Mesothelial cell of epicardium (in vitro differentiated cells): ENCODE measurements around the gene CHRNE. TPM values are rescaled to one million over a fixed set of nuclear protein-coding genes. Genes with fewer than 3 reads are reported as not detected.
"Not testable (repeated sequence)": the region's sequence is repeated elsewhere in the genome, so short reads cannot be mapped to it uniquely, and the experiment has no call there.

Experiments
- DNase-seq, 2 experiments: peaks; one replicate each; pipeline ENCODE4 v3.0.0; 2021; ENCODE audit warnings: low spot score in 2 of 2; ENCODE audit not compliant: unreplicated experiment in 2 of 2
- H3K27ac Mint-ChIP-seq: 2 replicates; pipeline ENCODE4 v1.8.0; 2021; ENCODE audit warnings: mixed read lengths
- H3K27me3 Mint-ChIP-seq: 2 replicates; pipeline ENCODE4 v1.8.0; 2021; ENCODE audit warnings: low read depth, mixed read lengths
- H3K36me3 Mint-ChIP-seq: 2 replicates; pipeline ENCODE4 v1.8.0; 2021; ENCODE audit warnings: mixed read lengths
- H3K4me1 Mint-ChIP-seq: 2 replicates; pipeline ENCODE4 v1.8.0; 2021; ENCODE audit warnings: mixed read lengths
- H3K4me3 Mint-ChIP-seq: 2 replicates; pipeline ENCODE4 v1.8.0; 2021; ENCODE audit warnings: mild to moderate bottlenecking, moderate library complexity, mixed read lengths
- H3K9me3 Mint-ChIP-seq: 2 replicates; pipeline ENCODE4 v1.8.0; 2021; ENCODE audit warnings: mixed read lengths
- total RNA-seq: library from RNA; stranded (reverse); gene quantifications from 3 replicates; pipeline ENCODE4 v1.2.1, GENCODE V29; 2021
- TF ChIP-seq, protein P1 (sequence below): fragments of 200-600 bp; sonication (generic); IDR thresholded peaks from one replicate; pipeline ENCODE4 v1.5.0; 2021; ENCODE audit warnings: antibody characterized with exemption; ENCODE audit not compliant: unreplicated experiment

The CHRNE gene
- total RNA-seq, 1 donor from 2014 or later, result 1.5 TPM

- Mint-ChIP-seq H3K9me3 (no peaks in the 10 kb centered on the region), H3K36me3 (peaks cover 10% of the 10 kb centered on the region), H3K27me3 (no peaks in the 10 kb centered on the region), H3K27ac (no peak overlapping the region), H3K4me3 (no peak overlapping the region), H3K4me1 (peaks cover 9% of the 10 kb centered on the region)
- TF ChIP-seq, protein P1, sequence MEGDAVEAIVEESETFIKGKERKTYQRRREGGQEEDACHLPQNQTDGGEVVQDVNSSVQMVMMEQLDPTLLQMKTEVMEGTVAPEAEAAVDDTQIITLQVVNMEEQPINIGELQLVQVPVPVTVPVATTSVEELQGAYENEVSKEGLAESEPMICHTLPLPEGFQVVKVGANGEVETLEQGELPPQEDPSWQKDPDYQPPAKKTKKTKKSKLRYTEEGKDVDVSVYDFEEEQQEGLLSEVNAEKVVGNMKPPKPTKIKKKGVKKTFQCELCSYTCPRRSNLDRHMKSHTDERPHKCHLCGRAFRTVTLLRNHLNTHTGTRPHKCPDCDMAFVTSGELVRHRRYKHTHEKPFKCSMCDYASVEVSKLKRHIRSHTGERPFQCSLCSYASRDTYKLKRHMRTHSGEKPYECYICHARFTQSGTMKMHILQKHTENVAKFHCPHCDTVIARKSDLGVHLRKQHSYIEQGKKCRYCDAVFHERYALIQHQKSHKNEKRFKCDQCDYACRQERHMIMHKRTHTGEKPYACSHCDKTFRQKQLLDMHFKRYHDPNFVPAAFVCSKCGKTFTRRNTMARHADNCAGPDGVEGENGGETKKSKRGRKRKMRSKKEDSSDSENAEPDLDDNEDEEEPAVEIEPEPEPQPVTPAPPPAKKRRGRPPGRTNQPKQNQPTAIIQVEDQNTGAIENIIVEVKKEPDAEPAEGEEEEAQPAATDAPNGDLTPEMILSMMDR, result peak; percentile 75
- peak in 1 of 2 experiments; percentile 78 for DNase-seq
These were observed 20.9 kb downstream of the CHRNE start for GRCh38 chr17:4881761-4882555.

DNA sequence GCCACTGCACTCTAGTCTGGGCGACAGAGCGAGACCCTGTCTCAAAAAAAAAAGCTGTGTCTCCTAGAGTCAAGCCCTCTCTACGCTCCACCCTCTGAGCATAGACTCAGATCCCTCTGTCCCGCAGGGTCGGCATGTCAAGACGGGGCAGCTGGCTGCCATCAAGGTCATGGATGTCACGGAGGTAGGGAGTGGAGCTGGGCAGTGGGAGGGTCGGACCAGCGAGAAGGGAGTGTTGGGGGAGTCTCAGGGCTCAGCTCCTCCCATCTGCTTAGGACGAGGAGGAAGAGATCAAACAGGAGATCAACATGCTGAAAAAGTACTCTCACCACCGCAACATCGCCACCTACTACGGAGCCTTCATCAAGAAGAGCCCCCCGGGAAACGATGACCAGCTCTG, 22.0 kb downstream of the CHRNE start:
- no peaks in the 10 kb centered on the region for H3K27me3 Mint-ChIP-seq
- H3K27ac Mint-ChIP-seq, result peak overlapping the region; percentile 79
- H3K4me1 Mint-ChIP-seq, result peaks cover 9% of the 10 kb centered on the region
- TF ChIP-seq, protein P1, result no peak
- DNase-seq, result no peak
- no peaks in the 10 kb centered on the region for H3K9me3 Mint-ChIP-seq
- H3K36me3 Mint-ChIP-seq, result peaks cover 9% of the 10 kb centered on the region
- H3K4me3 Mint-ChIP-seq, result no peak overlapping the region

DNA sequence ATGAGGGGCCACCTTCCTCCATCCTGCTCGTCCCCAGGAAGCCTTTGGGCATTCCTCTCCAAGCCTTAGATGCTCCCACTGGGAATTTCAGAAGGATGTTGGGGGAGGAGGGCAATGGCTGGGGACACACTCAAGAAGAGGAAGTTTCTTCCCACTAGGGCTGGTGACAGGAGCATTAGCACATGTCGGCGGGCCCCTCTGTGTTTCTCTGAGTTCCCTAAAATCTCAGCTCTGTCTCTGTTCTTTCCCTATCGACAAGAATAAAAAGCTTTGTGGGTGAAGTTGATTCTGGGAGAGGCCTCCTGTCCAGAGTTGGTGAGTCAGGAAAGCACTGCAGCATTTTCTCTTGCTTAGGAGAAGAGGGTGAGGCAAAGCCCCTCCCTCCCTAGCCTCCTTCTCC, 23.3 kb downstream of the CHRNE start:
- no peak overlapping the region for H3K27ac Mint-ChIP-seq
- H3K36me3 Mint-ChIP-seq, result peaks cover 13% of the 10 kb centered on the region
- no peaks in the 10 kb centered on the region for H3K9me3 Mint-ChIP-seq
- H3K27me3 Mint-ChIP-seq, result no peaks in the 10 kb centered on the region
- TF ChIP-seq, protein P1, result no peak
- no peak overlapping the region for H3K4me3 Mint-ChIP-seq
- H3K4me1 Mint-ChIP-seq, result peaks cover 12% of the 10 kb centered on the region
- no peak for DNase-seq

DNA sequence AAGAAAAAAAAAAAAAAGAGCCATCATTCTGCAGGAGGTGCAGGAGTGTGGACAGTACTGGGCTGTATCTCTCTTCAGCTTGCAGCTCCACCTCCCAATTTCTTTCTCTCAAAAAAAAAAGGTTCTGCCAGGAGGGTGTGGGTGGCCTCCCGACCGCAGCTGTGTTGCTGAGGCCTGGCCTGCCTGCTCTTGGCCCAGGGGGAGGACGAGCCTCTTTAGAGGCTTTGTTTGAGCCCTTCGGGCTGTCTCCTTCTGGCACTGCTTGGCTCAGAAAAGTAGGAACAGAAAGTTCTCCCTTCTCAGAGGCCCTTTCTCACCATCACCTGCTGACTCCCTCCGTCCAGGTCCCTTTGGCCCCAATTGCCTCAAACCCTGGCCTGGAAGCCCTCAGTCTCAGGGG, 25.8 kb downstream of the CHRNE start:
- no peak for DNase-seq
- Mint-ChIP-seq H3K27ac (no peak overlapping the region), H3K36me3 (peaks cover 17% of the 10 kb centered on the region), H3K4me1 (peaks cover 22% of the 10 kb centered on the region), H3K4me3 (no peak overlapping the region), H3K27me3 (no peaks in the 10 kb centered on the region), H3K9me3 (no peaks in the 10 kb centered on the region)
- TF ChIP-seq, protein P1, result no peak

- no peak for DNase-seq
- Mint-ChIP-seq H3K27me3 (no peaks in the 10 kb centered on the region), H3K36me3 (peaks cover 16% of the 10 kb centered on the region), H3K4me3 (no peak overlapping the region), H3K9me3 (no peaks in the 10 kb centered on the region), H3K4me1 (peaks cover 13% of the 10 kb centered on the region), H3K27ac (peak overlapping the region; percentile 39)
- TF ChIP-seq, protein P1, result no peak
These were observed 30.1 kb downstream of the CHRNE start for GRCh38 chr17:4872786-4873185.

DNA sequence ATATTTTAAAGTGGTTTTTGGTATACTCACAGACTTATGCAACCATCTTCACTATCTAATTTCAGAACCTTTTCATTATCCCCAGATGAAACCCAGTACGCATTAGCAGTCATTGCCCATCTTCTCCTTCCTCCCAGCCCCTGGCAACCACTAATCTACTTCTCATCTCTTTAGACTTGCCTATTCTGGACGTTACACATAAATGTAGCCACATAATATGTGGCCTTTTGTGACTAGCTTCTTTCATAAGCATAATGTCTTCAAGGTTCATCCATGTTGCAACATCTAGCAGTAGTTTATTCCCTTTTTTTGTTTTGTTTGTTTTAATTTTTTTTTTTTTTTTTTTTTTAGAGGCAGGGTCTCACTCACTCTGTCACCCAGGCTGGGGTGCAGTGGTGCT, 32.0 kb downstream of the CHRNE start:
- DNase-seq, result no peak
- Mint-ChIP-seq H3K27ac (no peak overlapping the region), H3K36me3 (peaks cover 12% of the 10 kb centered on the region), H3K4me3 (no peak overlapping the region), H3K4me1 (peaks cover 13% of the 10 kb centered on the region), H3K27me3 (no peaks in the 10 kb centered on the region), H3K9me3 (no peaks in the 10 kb centered on the region)
- TF ChIP-seq, protein P1, result no peak

GRCh38 chr17:4869058-4869998, 33.6 kb downstream of the CHRNE start:
- not testable (repeated sequence) for H3K4me1 Mint-ChIP-seq, H3K4me3 Mint-ChIP-seq, H3K36me3 Mint-ChIP-seq, H3K27ac Mint-ChIP-seq, DNase-seq, H3K27me3 Mint-ChIP-seq, H3K9me3 Mint-ChIP-seq
